Left ventricle myocardium inferior (tissue), 1 donor: ENCODE measurements around the gene SMIM44. TPM values are rescaled to one million over a fixed set of nuclear protein-coding genes. Genes with fewer than 3 reads are reported as not detected.

Source experiments
- DNase-seq: peaks from one replicate; pipeline ENCODE4 v3.0.0-alpha.2; 2020
- H3K27ac ChIP-seq: fragments of 200-600 bp; replicated peaks from 2 replicates; pipeline ENCODE4 v1.8.0; 2021
- H3K27me3 ChIP-seq: fragments of 200-600 bp; 2 replicates; pipeline ENCODE4 v1.8.0; 2021; ENCODE audit warnings: low read depth
- H3K36me3 ChIP-seq: fragments of 200-600 bp; 2 replicates; pipeline ENCODE4 v1.8.0; 2021
- H3K4me1 ChIP-seq: fragments of 200-600 bp; 2 replicates; pipeline ENCODE4 v1.8.0; 2021
- H3K4me3 ChIP-seq: fragments of 200-600 bp; 2 replicates; pipeline ENCODE4 v1.8.0; 2021; ENCODE audit warnings: mild to moderate bottlenecking, moderate library complexity
- H3K9me3 ChIP-seq: fragments of 200-600 bp; replicated peaks from 2 replicates; pipeline ENCODE4 v1.8.0; 2021
- CTCF ChIP-seq: fragments of 200-600 bp; IDR thresholded peaks from 2 replicates; pipeline ENCODE4 v1.8.0; 2021; ENCODE audit warnings: antibody characterized with exemption, mild to moderate bottlenecking, borderline replicate concordance
- intact Hi-C: fragments of 100-400 bp; cut with micrococcal nuclease; formaldehyde crosslinking; loops from one replicate; pipeline ENCODE4 v1.11.0; 2022
- total RNA-seq: library from RNA; stranded (reverse); fragmentation: NEBNext Ultra II Directional; extraction: Animal tissue kit (Norgen Biotek cat#: 25700); gene quantifications from one replicate; pipeline ENCODE4 v1.2.1, GENCODE V29; 2021
- donor health status: DM: no; HTN: yes; CAD: no; lungs with severe emphysema.

The SMIM44 gene
- total RNA-seq, 1 donor from 2014 or later: not detected

GRCh38 chr19:3479177-3479833 lies 3.9 kb downstream of the SMIM44 start:
- peaks cover 83% of the 10 kb centered on the region for H3K27me3 ChIP-seq
- intact Hi-C loops: no loop called here
- DNase-seq: no peak

GRCh38 chr19:3478409-3479176 lies 4.6 kb downstream of the SMIM44 start:
- no peak for TF ChIP-seq CTCF
- Histone ChIP-seq H3K27ac (no peak overlapping the region), H3K4me1 (no peaks in the 10 kb centered on the region), H3K36me3 (no peaks in the 10 kb centered on the region), H3K9me3 (no peaks in the 10 kb centered on the region), H3K27me3 (peaks cover 81% of the 10 kb centered on the region), H3K4me3 (no peak overlapping the region)
- no peak for DNase-seq
- intact Hi-C loops: no loop called here

More at GRCh38 chr19:3479177-3479833, 3.9 kb downstream of the SMIM44 start:
- Histone ChIP-seq H3K36me3 (no peaks in the 10 kb centered on the region), H3K4me3 (no peak overlapping the region), H3K9me3 (no peaks in the 10 kb centered on the region), H3K4me1 (no peaks in the 10 kb centered on the region), H3K27ac (no peak overlapping the region)
- TF ChIP-seq CTCF: no peak

DNA sequence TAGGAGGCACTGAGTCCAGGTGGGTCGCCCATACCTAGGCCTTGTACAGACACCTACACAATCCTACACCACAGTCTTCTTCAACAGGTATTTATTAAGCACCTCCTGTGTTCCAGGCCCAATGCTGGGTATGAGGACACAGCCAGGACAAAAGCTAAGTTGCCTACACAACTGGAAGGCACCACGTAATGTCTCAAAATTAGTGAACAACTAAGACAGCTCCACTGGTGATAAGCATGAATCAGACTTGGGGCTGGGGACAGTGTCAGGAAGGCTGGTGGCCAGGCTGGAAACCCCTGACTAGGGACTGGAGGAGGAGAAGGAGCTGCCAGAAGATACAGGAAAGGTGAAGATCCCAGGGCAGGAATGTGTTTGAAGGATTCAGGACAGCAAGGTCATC lies 5.3 kb downstream of the SMIM44 start:
- Histone ChIP-seq H3K27me3 (peaks cover 75% of the 10 kb centered on the region), H3K9me3 (no peaks in the 10 kb centered on the region), H3K27ac (no peak overlapping the region), H3K4me3 (no peak overlapping the region), H3K4me1 (no peaks in the 10 kb centered on the region), H3K36me3 (no peaks in the 10 kb centered on the region)
- intact Hi-C loops: no loop called here
- no peak for DNase-seq
- TF ChIP-seq CTCF: no peak

DNA sequence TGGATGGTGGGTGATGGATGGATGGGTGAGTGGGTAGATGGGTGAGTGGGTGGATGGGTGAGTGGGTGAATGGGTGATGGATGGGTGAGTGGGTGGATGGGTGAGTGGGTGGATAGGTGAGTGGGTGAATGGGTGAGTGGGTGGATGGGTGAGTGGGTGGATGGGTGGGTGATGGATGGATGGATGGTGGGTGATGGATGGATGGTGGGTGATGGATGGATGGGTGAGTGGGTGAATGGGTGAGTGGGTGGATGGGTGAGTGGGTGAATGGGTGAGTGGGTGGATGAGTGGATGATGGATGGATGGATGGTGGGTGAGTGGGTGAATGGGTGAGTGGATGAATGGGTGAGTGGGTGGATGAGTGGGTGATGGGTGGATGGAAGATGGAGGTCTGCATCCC lies 5.7 kb downstream of the SMIM44 start:
- no peak for TF ChIP-seq CTCF
- intact Hi-C loops: no loop called here
- H3K27me3 ChIP-seq: peaks cover 71% of the 10 kb centered on the region

DNA sequence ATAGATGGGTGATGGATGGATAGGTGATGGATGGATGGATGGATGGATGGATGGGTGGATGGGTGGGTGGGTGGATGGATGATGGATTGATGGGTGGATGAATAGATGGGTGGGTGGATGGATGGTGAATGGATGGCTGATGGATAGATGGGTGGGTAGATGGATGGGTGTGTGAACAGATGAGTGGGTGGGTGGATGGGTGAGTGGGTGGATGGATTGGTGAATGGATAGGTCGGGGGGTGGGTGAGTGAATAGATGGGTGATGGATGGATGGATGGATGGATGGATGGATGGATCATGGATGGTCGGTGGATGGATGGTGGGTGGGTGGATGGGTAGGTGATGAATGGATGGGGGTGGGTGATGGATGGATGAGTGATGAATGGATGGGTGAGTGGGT lies 6.4 kb downstream of the SMIM44 start:
- no peak for TF ChIP-seq CTCF
- H3K27me3 ChIP-seq: peaks cover 64% of the 10 kb centered on the region

More for the DNA sequence above, 5.7 kb downstream of the SMIM44 start:
- no peak for DNase-seq
- H3K4me1 ChIP-seq: peaks cover 4% of the 10 kb centered on the region
- no peak overlapping the region for H3K27ac ChIP-seq
- no peaks in the 10 kb centered on the region for H3K9me3 ChIP-seq
- H3K4me3 ChIP-seq: no peak overlapping the region
- H3K36me3 ChIP-seq: no peaks in the 10 kb centered on the region

More for the DNA sequence above, 6.4 kb downstream of the SMIM44 start:
- peaks cover 11% of the 10 kb centered on the region for H3K4me1 ChIP-seq
- intact Hi-C loops: no loop called here
- H3K36me3 ChIP-seq: no peaks in the 10 kb centered on the region
- no peak overlapping the region for H3K27ac ChIP-seq
- no peak overlapping the region for H3K4me3 ChIP-seq
- DNase-seq: no peak
- H3K9me3 ChIP-seq: no peaks in the 10 kb centered on the region
